C4-2B (cell line): Measurements from ENCODE around the gene SHLD1.
"Not testable (repeated sequence)": the region's sequence is repeated elsewhere in the genome, so short reads cannot be mapped to it uniquely, and the experiment has no call there.

Experiments
- H3K27ac ChIP-seq: fragments of 450-650 bp; 2 replicates; pipeline ENCODE4 v1.5.1; 2017
- CTCF ChIP-seq: fragments of 450-650 bp; conservative IDR thresholded peaks from 2 replicates; pipeline ENCODE4 v1.5.1; 2017; ENCODE audit warnings: mild to moderate bottlenecking
- ZFX ChIP-seq: fragments of 450-650 bp; IDR thresholded peaks from 2 replicates; pipeline ENCODE4 v1.6.1; 2017

The SHLD1 gene

GRCh38 chr20:5797843-5798462 lies 47.8 kb downstream of the SHLD1 start:
- TF ChIP-seq CTCF (no peak), ZFX (no peak)

DNA sequence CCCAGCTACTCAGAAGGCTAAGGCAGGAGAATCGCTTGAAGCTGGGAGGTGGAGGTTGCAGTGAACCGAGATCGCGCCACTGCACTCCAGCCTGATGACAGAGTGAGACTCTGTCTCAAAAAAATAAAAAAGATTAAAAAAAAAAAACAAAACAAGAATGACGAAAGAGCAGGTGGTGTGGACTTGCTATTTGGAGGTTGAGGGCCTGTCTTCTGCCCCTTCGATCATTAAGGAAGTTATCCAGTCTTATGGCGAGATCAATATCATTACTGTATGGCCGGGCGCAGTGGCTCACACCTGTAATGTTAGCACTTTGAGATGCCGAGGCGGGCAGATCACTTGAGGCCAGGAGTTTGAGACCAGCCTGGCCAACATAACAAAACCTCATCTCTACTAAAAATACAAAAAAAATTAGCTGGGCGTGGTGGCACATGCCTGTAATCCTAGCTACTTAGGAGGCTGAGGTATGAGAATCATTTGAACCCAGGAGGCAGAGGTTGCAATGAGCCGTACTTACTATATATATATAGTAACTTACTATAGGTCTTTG lies 53.6 kb downstream of the SHLD1 start:
- not testable (repeated sequence) for H3K27ac ChIP-seq

More at GRCh38 chr20:5797843-5798462, 47.8 kb downstream of the SHLD1 start:
- no peak overlapping the region for H3K27ac ChIP-seq

DNA sequence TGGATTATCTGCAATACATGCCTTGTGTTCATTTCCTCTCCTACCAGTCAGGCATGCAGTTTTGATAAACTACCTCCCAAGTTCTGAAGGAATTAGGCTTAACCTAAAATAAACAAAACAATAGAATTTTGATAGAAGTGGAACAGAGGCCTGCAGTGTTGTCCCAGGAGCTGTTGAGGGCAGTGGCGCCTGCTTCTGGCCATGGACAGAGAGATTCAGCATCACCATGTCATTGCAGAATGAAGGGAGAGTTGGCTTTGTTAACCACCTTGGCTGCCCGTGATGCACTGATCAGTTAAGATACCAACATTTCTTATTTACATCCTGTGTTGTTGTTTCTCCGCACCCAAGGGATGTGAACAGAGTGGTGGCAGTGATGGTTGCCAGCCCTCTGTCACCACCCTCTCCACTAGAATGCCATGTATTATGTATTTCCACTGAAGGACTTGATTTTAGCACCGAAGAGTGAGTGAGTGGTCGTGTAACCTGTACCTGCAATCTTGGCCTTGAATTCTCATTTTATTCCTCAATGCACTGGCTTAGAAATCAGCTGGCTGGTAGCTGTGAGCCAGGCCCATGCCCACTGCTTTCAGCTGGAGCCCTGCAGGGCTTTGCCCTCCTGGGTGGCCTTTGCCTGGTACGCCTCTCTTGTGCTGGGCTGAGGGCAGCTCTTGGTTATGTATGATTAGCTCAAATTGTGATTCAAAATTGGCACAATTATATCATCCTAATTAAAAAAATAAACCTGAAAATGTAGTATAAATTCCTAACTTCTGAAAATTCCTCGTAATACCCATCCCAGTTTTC lies 56.5 kb downstream of the SHLD1 start:
- no peak overlapping the region for H3K27ac ChIP-seq

GRCh38 chr20:5807431-5807830 lies 57.2 kb downstream of the SHLD1 start:
- TF ChIP-seq CTCF (no peak), ZFX (no peak)
- H3K27ac ChIP-seq = no peak overlapping the region

More for the DNA sequence above, 56.5 kb downstream of the SHLD1 start:
- TF ChIP-seq CTCF (no peak), ZFX (no peak)

- no peak for TF ChIP-seq CTCF
- no peak for TF ChIP-seq ZFX
- H3K27ac ChIP-seq = no peak overlapping the region
Measured at GRCh38 chr20:5808901-5809300, 58.7 kb downstream of the SHLD1 start.

GRCh38 chr20:5809495-5809894 lies 59.3 kb downstream of the SHLD1 start:
- H3K27ac ChIP-seq = no peak overlapping the region
- TF ChIP-seq CTCF (peak; percentile 14; the same call in 1 of the 2 replicates), ZFX (no peak)

GRCh38 chr20:5810800-5811422 lies 60.7 kb downstream of the SHLD1 start:
- H3K27ac ChIP-seq = no peak overlapping the region
- no peak for TF ChIP-seq CTCF
- no peak for TF ChIP-seq ZFX
